ENCODE data around the gene CCNL1. TPM values are rescaled to one million over a fixed set of nuclear protein-coding genes. Genes with fewer than 3 reads are reported as not detected.
A peak's percentile ranks its signal among the peaks of the same experiment; 100 is the strongest.
"Not testable (repeated sequence)": the region's sequence is repeated elsewhere in the genome, so short reads cannot be mapped to it uniquely, and the experiment has no call there.

The CCNL1 gene
- total RNA-seq, 2 experiments from 2014 or later, result 257 TPM

DNA sequence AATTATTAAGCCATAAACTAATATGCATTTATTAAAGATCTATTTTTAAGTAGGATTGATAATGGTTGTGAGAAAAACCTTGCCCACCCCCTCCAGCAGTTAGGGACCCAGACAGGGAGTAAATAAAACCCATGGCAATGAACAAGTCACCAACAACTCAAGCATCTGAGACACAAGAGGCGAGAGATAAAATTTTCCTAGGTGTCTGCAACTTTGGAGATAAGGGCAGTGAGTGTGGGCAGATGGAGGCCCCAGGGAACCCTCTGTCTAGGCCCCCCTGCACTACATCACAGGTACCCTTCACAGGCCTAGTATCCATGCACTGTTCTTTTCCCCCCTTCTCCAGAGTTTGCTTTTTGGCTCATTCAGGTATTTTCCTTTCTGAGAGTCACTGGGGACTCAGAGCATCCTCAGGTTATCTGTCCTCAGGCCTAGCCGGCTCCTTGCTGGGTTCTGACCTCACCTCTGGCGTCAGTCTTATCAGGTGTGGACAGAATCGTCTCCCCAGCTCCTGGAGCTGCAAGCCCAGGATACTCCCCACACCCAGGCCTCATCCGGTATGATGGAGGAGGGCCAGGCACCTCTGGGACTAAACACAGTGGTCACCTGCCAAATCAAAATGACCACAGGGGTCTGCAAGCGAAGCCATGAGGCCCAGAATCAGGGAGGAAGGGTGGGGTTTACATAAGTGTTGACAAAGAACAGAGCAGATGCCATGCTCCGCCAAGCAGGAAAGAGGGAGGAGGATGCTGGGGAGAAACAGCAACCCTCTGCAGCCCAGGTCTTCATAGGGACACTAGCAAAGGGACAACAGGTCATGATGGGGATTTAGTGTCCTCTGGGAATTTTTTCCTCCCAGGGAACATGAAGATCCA lies 50.4 kb downstream of the CCNL1 start:
- Mint-ChIP-seq H3K36me3 (ENCODE audit: low read depth) (no peaks in the 10 kb centered on the region), H3K9me3 (ENCODE audit: insufficient read depth) (no peaks in the 10 kb centered on the region), H3K4me1 (ENCODE audit: low read depth) (peaks cover 10% of the 10 kb centered on the region), H3K4me3 (no peak overlapping the region), H3K27ac (no peak overlapping the region), H3K27me3 (ENCODE audit: low read depth) (peaks cover 3% of the 10 kb centered on the region)
- DNase-seq (no peak), ATAC-seq (no peak)
- POLR2A ChIA-PET, result interaction anchor here (2.2 kb wide), 1 partner anchor 20 kb away, joined by 9 read pairs; no protein-coding TSS in a partner anchor
- CTCF ChIA-PET, result interaction anchor here (1.2 to 13.3 kb wide), 2 partner anchors 12 to 19 kb away, joined by 3 to 78 read pairs; no protein-coding TSS in a partner anchor

- Mint-ChIP-seq H3K4me3 (no peak overlapping the region), H3K4me1 (ENCODE audit: low read depth) (peaks cover 22% of the 10 kb centered on the region), H3K27ac (no peak overlapping the region), H3K36me3 (ENCODE audit: low read depth) (peaks cover under 1% of the 10 kb centered on the region), H3K9me3 (ENCODE audit: insufficient read depth) (no peaks in the 10 kb centered on the region), H3K27me3 (ENCODE audit: low read depth) (peaks cover 3% of the 10 kb centered on the region)
- ChIA-PET CTCF (interaction anchor here (1.1 to 13.3 kb wide), 3 partner anchors 15 to 598 kb away, joined by 3 to 78 read pairs (median 3); no protein-coding TSS in a partner anchor), POLR2A (interaction anchor here (2.2 kb wide), 1 partner anchor 18 kb away, joined by 9 read pairs; no protein-coding TSS in a partner anchor)
- no peak for ATAC-seq
- no peak for DNase-seq
These were observed 52.3 kb downstream of the CCNL1 start for GRCh38 chr3:157107644-157108133.

- Mint-ChIP-seq H3K4me1 (ENCODE audit: low read depth) (peaks cover 22% of the 10 kb centered on the region), H3K27me3 (ENCODE audit: low read depth) (peaks cover 3% of the 10 kb centered on the region), H3K4me3 (no peak overlapping the region), H3K9me3 (ENCODE audit: insufficient read depth) (no peaks in the 10 kb centered on the region), H3K36me3 (ENCODE audit: low read depth) (peaks cover 1% of the 10 kb centered on the region), H3K27ac (no peak overlapping the region)
- ChIA-PET POLR2A (no interaction called here), CTCF (interaction anchor here (1.1 to 13.3 kb wide), 3 partner anchors 10 to 597 kb away, joined by 3 to 78 read pairs (median 4); no protein-coding TSS in a partner anchor)
- no peak for DNase-seq
- no peak for ATAC-seq
These were observed 52.9 kb downstream of the CCNL1 start for GRCh38 chr3:157107037-157107436.

DNA sequence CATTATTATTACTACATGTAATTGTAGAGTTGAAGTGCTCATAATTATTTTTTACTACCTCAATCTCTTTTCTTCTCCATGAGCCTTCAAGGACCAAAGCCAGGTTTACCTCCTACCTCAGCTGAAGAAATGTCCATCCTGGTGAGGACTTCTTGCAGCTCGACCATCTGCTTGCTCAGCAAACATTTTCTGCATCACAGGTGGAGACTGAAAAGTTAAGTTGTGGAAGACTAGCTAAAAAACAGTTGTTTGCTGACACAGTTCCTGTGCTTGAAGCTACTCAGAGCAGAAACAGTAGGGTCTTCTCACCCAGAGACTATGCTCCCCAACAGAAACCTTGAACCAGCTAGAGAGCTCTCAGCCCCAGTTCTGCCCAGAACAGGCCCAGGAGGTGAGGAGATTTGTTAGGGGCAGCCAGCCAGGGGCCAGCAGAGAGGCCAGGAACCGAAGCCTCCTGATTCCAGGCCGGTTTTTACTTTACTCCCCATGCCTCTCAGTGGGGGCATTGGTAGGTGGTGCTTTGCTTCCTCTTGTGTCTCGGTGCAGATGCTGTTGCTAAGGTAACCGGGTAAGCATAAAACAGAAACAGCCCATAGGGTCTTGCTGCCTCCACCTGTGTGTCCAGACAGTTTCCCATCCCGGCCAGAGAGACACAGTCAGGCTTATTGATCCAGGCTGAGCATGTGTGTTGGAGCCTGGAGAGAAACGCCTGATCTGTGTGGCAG lies 54.9 kb downstream of the CCNL1 start:
- Mint-ChIP-seq H3K4me1 (ENCODE audit: low read depth) (peaks cover 22% of the 10 kb centered on the region), H3K27ac (no peak overlapping the region), H3K9me3 (ENCODE audit: insufficient read depth) (no peaks in the 10 kb centered on the region), H3K27me3 (ENCODE audit: low read depth) (no peaks in the 10 kb centered on the region), H3K4me3 (no peak overlapping the region), H3K36me3 (ENCODE audit: low read depth) (peaks cover 1% of the 10 kb centered on the region)
- POLR2A ChIA-PET, result interaction anchor here (1.0 to 1.2 kb wide), 2 partner anchors 16 to 24 kb away, joined by 3 read pairs; no protein-coding TSS in a partner anchor
- CTCF ChIA-PET, result interaction anchor here (0.6 to 13.3 kb wide), 5 partner anchors 10 to 20 kb away, joined by 3 to 78 read pairs (median 4); no protein-coding TSS in a partner anchor
- DNase-seq, result no peak
- no peak for ATAC-seq

DNA sequence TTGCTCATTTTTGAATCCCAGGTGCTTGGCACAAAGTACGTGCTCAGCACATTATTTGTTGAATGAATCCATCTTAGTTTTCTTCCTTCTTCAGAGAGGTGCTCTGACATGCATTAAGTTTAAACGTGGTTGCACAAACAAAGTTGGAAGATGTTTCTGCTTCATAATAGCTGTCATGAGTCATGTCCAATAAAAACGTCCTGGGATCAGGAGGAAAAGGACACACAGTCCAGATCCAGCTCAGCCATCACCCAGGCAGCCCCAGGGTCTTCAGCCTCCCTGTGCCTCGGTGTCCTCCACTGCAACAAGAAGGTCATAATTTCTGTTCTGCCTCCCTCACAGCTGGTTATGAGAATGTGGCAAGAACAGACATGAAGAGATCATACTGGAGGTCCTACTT lies 55.4 kb downstream of the CCNL1 start:
- H3K9me3 Mint-ChIP-seq (ENCODE audit: insufficient read depth), result no peaks in the 10 kb centered on the region
- POLR2A ChIA-PET, result interaction anchor here (1.6 kb wide), 1 partner anchor 15 kb away, joined by 5 read pairs; no protein-coding TSS in a partner anchor
- CTCF ChIA-PET, result interaction anchor here (0.6 to 13.3 kb wide), 4 partner anchors 9 to 21 kb away, joined by 3 to 78 read pairs (median 4); no protein-coding TSS in a partner anchor
- H3K27ac Mint-ChIP-seq, result no peak overlapping the region
- no peak overlapping the region for H3K4me3 Mint-ChIP-seq
- H3K27me3 Mint-ChIP-seq (ENCODE audit: low read depth), result no peaks in the 10 kb centered on the region
- peaks cover 1% of the 10 kb centered on the region for H3K36me3 Mint-ChIP-seq (ENCODE audit: low read depth)
- ATAC-seq (no peak), DNase-seq (no peak)
- peaks cover 22% of the 10 kb centered on the region for H3K4me1 Mint-ChIP-seq (ENCODE audit: low read depth)

DNA sequence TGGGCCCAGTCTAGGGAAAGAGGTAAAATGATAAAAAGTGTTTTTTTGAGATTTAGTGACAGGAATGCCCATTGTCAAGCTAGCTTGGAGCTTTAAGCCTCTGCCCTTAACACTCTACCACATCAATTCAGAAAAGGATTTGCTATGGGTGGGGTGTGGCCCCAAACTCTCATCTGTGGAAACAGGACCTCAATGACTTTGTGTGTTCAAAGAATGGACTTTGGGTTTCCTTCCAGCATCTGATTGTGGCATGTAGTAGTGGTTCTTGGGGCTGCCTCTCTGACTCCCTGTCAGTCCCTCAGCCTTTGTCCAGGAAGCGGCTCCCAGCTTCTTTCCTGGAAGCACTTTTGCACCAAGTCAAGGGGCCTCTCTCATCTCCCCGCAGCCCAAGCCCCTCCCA lies 56.1 kb downstream of the CCNL1 start:
- no peaks in the 10 kb centered on the region for H3K27me3 Mint-ChIP-seq (ENCODE audit: low read depth)
- peaks cover 28% of the 10 kb centered on the region for H3K4me1 Mint-ChIP-seq (ENCODE audit: low read depth)

DNA sequence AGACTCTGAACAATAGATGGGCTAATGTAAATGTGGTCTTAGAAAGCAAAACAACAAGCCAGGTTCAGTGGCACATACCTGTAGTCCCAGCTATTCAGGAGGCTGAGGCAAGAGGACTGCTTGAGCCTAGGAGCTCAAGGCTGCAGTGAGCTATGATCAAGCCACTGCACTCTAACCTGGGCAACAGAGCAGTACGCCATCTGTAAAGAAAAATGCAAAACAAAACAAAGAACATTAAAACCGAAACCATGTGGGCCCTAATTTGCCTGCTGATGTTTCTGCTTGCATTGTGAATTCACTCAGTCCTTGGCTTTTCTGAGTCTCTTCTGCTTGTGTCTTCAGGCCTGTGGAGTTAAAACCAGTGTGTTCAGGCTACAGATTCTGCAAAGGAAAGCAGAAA lies 56.7 kb downstream of the CCNL1 start:
- no peak for DNase-seq
- Mint-ChIP-seq H3K36me3 (ENCODE audit: low read depth) (peaks cover 1% of the 10 kb centered on the region), H3K9me3 (ENCODE audit: insufficient read depth) (no peaks in the 10 kb centered on the region), H3K4me3 (no peak overlapping the region), H3K27me3 (ENCODE audit: low read depth) (no peaks in the 10 kb centered on the region), H3K27ac (peak overlapping the region; percentile 52), H3K4me1 (ENCODE audit: low read depth) (peaks cover 34% of the 10 kb centered on the region)
- ATAC-seq, result no peak
- CTCF ChIA-PET, result interaction anchor here (0.7 to 13.3 kb wide), 5 partner anchors 12 to 34 kb away, joined by 3 to 78 read pairs (median 3); no protein-coding TSS in a partner anchor
- POLR2A ChIA-PET, result interaction anchor here (1.6 kb wide), 1 partner anchor 14 kb away, joined by 5 read pairs; no protein-coding TSS in a partner anchor

More for the DNA sequence above, 56.1 kb downstream of the CCNL1 start:
- DNase-seq (no peak), ATAC-seq (no peak)
- ChIA-PET POLR2A (interaction anchor here (1.6 kb wide), 1 partner anchor 15 kb away, joined by 5 read pairs; no protein-coding TSS in a partner anchor), CTCF (interaction anchor here (0.7 to 13.3 kb wide), 7 partner anchors 12 to 33 kb away, joined by 3 to 78 read pairs (median 3); no protein-coding TSS in a partner anchor)
- Mint-ChIP-seq H3K36me3 (ENCODE audit: low read depth) (peaks cover 1% of the 10 kb centered on the region), H3K27ac (peak overlapping the region; percentile 52), H3K4me3 (no peak overlapping the region), H3K9me3 (ENCODE audit: insufficient read depth) (no peaks in the 10 kb centered on the region)

- not testable (repeated sequence) for ATAC-seq; H3K9me3 Mint-ChIP-seq (ENCODE audit: insufficient read depth); H3K27me3 Mint-ChIP-seq (ENCODE audit: low read depth); H3K4me3 Mint-ChIP-seq; DNase-seq; H3K27ac Mint-ChIP-seq; H3K36me3 Mint-ChIP-seq (ENCODE audit: low read depth)
- H3K4me1 Mint-ChIP-seq (ENCODE audit: low read depth), result peaks cover 36% of the 10 kb centered on the region
- ChIA-PET POLR2A (interaction anchor here (1.2 kb wide), 1 partner anchor 14 kb away, joined by 4 read pairs; no protein-coding TSS in a partner anchor), CTCF (interaction anchor here (1.0 to 13.3 kb wide), 2 partner anchors 12 to 31 kb away, joined by 3 to 78 read pairs; no protein-coding TSS in a partner anchor)
These were observed 57.4 kb downstream of the CCNL1 start for GRCh38 chr3:157102595-157102994.

DNA sequence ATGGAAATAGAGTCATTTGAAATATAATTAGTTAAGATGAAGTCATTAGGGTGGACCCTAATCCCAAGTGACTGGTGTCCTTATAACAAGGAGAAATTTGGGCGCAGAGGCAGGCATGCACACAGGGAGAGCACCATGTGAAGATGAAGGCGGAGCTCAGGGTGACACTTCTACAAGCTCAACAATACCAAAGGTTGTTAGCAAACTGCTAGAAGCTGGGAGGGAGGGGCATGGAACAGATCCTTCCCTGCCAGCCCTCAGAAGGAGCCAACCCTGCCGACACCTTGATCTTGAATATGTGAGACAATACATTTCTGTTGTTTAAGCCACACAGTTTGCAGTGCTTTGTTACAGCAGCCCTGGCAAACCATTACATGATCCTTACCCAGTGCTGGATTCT lies 57.8 kb downstream of the CCNL1 start:
- no peak overlapping the region for H3K27ac Mint-ChIP-seq
- ChIA-PET POLR2A (interaction anchor here (1.2 kb wide), 1 partner anchor 14 kb away, joined by 4 read pairs; no protein-coding TSS in a partner anchor), CTCF (interaction anchor here (0.6 to 13.3 kb wide), 3 partner anchors 11 to 28 kb away, joined by 3 to 78 read pairs (median 3); no protein-coding TSS in a partner anchor)
- ATAC-seq, result no peak
- no peaks in the 10 kb centered on the region for H3K27me3 Mint-ChIP-seq (ENCODE audit: low read depth)
- H3K36me3 Mint-ChIP-seq (ENCODE audit: low read depth), result peaks cover 1% of the 10 kb centered on the region
- no peak overlapping the region for H3K4me3 Mint-ChIP-seq
- no peaks in the 10 kb centered on the region for H3K9me3 Mint-ChIP-seq (ENCODE audit: insufficient read depth)
- H3K4me1 Mint-ChIP-seq (ENCODE audit: low read depth), result peaks cover 36% of the 10 kb centered on the region
- DNase-seq, result no peak

DNA sequence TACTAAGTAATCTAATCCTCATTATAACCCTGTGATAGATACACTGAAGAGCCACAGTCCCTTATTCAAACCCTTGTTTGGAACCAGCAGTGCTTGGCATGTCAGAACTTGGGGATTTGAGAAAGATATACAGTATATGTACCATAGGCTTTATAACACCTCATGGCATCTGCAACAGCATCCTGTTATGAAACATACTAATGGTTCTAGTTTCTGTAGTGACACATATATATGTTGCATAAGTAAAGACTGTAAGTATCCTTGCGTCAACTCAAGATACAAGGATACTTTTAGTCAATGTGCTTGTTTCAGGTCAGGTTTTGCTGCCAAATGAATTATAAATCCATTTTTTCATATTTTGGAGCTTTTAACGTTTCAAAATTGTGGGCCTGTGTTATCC lies 58.5 kb downstream of the CCNL1 start:
- Mint-ChIP-seq H3K27ac (no peak overlapping the region), H3K4me1 (ENCODE audit: low read depth) (peaks cover 36% of the 10 kb centered on the region), H3K4me3 (no peak overlapping the region), H3K9me3 (ENCODE audit: insufficient read depth) (no peaks in the 10 kb centered on the region), H3K36me3 (ENCODE audit: low read depth) (peaks cover 1% of the 10 kb centered on the region), H3K27me3 (ENCODE audit: low read depth) (no peaks in the 10 kb centered on the region)
- no peak for ATAC-seq
- ChIA-PET POLR2A (interaction anchor here (1.2 kb wide), 1 partner anchor 13 kb away, joined by 4 read pairs; no protein-coding TSS in a partner anchor), CTCF (interaction anchor here (0.6 to 13.3 kb wide), 4 partner anchors 11 to 29 kb away, joined by 3 to 78 read pairs (median 3); no protein-coding TSS in a partner anchor)
- no peak for DNase-seq
